HEK293 (cell line): ENCODE data around the gene KANSL1.

ENCODE experiments used
- CTCF ChIA-PET: fragments of 350-600 bp; formaldehyde crosslinking; extraction: SDS; loops from one replicate; lab custom pipeline; 2021; ENCODE audit warnings: antibody characterized with exemption; lab: Yijun Ruan, JAX
- POLR2A ChIA-PET: fragments of 300-600 bp; formaldehyde crosslinking; extraction: SDS; loops from one replicate; lab custom pipeline; 2020; ENCODE audit warnings: antibody characterized with exemption, inconsistent platforms; lab: Yijun Ruan, JAX
- H3K27ac ChIP-seq: fragments of 200-500 bp; sonication (Bioruptor generic); 2 replicates; pipeline ENCODE4 v1.5.1; 2014; ENCODE audit warnings: low read depth, low read length, control low read depth, inconsistent platforms; ENCODE audit errors: extremely low read depth
- H3K36me3 ChIP-seq, 2 experiments: fragments of 200-500 bp in 1 of 2; sonication (Bioruptor generic) in 1 of 2; 1 replicate in 1 of 2; 2 replicates in 1 of 2; pipeline ENCODE4 v1.5.1; 2014 to 2017; ENCODE audit warnings: inconsistent platforms in 2 of 2, low read length in 2 of 2; ENCODE audit not compliant: control insufficient read depth in 2 of 2, insufficient read depth in 1 of 2
- H3K4me1 ChIP-seq: fragments of 200-500 bp; sonication (Bioruptor generic); 2 replicates; pipeline ENCODE4 v1.5.1; 2014; ENCODE audit warnings: mild to moderate bottlenecking, low read length, inconsistent platforms; ENCODE audit not compliant: control insufficient read depth, insufficient read depth
- H3K4me3 ChIP-seq: 2 replicates; pipeline ENCODE4 v1.5.1; 2011; ENCODE audit warnings: low read depth, mild to moderate bottlenecking, control low read depth, low read length, moderate library complexity
- H3K9me3 ChIP-seq: fragments of 200-500 bp; sonication (Bioruptor generic); 2 replicates; pipeline ENCODE4 v1.5.1; 2014; ENCODE audit warnings: low read depth, low read length, inconsistent platforms; ENCODE audit not compliant: control insufficient read depth, insufficient read depth
- ELK4 ChIP-seq: IDR thresholded peaks from 2 replicates; pipeline ENCODE4 v1.6.1; 2011; ENCODE audit warnings: mild to moderate bottlenecking, low read depth, low read length, borderline replicate concordance
- KLF10 ChIP-seq: fragments of 450-650 bp; IDR thresholded peaks from 2 replicates; pipeline ENCODE4 v1.5.1; 2018; ENCODE audit warnings: missing biosample characterization, mild to moderate bottlenecking, missing genetic modification characterization
- KLF17 ChIP-seq: fragments of 450-650 bp; formaldehyde crosslinking; IDR thresholded peaks from 2 replicates; pipeline ENCODE4 v1.5.1; 2016; ENCODE audit warnings: missing biosample characterization, missing genetic modification characterization
- OSR2 ChIP-seq: fragments of 450-650 bp; formaldehyde crosslinking; IDR thresholded peaks from 2 replicates; pipeline ENCODE4 v1.5.1; 2016; ENCODE audit warnings: missing biosample characterization, missing genetic modification characterization
- SETDB1 ChIP-seq: IDR thresholded peaks from one replicate; pipeline ENCODE4 v1.6.1; 2017; ENCODE audit warnings: mild to moderate bottlenecking, low read length, moderate library complexity, mixed read lengths; ENCODE audit not compliant: insufficient read length
- WT1 ChIP-seq: fragments of 450-650 bp; formaldehyde crosslinking; IDR thresholded peaks from 2 replicates; pipeline ENCODE4 v1.5.1; 2016; ENCODE audit warnings: missing biosample characterization, missing genetic modification characterization
- YY2 ChIP-seq: fragments of 450-650 bp; formaldehyde crosslinking; IDR thresholded peaks from 2 replicates; pipeline ENCODE4 v1.5.1; 2016; ENCODE audit warnings: missing biosample characterization, missing genetic modification characterization
- ZBTB11 ChIP-seq: fragments of 450-650 bp; formaldehyde crosslinking; conservative IDR thresholded peaks from 2 replicates; pipeline ENCODE4 v1.5.1; 2016; ENCODE audit warnings: low read depth, missing biosample characterization, missing genetic modification characterization
- ZFHX2 ChIP-seq: fragments of 450-650 bp; formaldehyde crosslinking; conservative IDR thresholded peaks from 2 replicates; pipeline ENCODE4 v1.5.1; 2016; ENCODE audit warnings: missing biosample characterization, missing genetic modification characterization
- ZNF138 ChIP-seq: fragments of 450-650 bp; formaldehyde crosslinking; IDR thresholded peaks from 2 replicates; pipeline ENCODE4 v1.5.1; 2016; ENCODE audit warnings: missing biosample characterization, missing genetic modification characterization, borderline replicate concordance
- ZNF140 ChIP-seq: fragments of 450-650 bp; formaldehyde crosslinking; IDR thresholded peaks from 2 replicates; pipeline ENCODE4 v1.5.1; 2016; ENCODE audit warnings: missing biosample characterization, missing genetic modification characterization
- ZNF174 ChIP-seq: fragments of 450-650 bp; formaldehyde crosslinking; IDR thresholded peaks from 2 replicates; pipeline ENCODE4 v1.5.0; 2017; ENCODE audit warnings: missing biosample characterization, mild to moderate bottlenecking, missing genetic modification characterization
- ZNF175 ChIP-seq: fragments of 450-650 bp; formaldehyde crosslinking; IDR thresholded peaks from 2 replicates; pipeline ENCODE4 v1.5.1; 2016; ENCODE audit warnings: missing biosample characterization, missing genetic modification characterization
- ZNF184 ChIP-seq: fragments of 450-650 bp; IDR thresholded peaks from 2 replicates; pipeline ENCODE4 v1.5.1; 2018; ENCODE audit warnings: missing biosample characterization, mild to moderate bottlenecking, missing genetic modification characterization
- ZNF302 ChIP-seq: fragments of 450-650 bp; formaldehyde crosslinking; IDR thresholded peaks from 2 replicates; pipeline ENCODE4 v1.5.1; 2016; ENCODE audit warnings: missing biosample characterization, missing genetic modification characterization, low read depth
- ZNF335 ChIP-seq: fragments of 450-650 bp; formaldehyde crosslinking; conservative IDR thresholded peaks from 2 replicates; pipeline ENCODE4 v1.5.1; 2016; ENCODE audit warnings: missing biosample characterization, missing genetic modification characterization
- ZNF341 ChIP-seq: fragments of 450-650 bp; formaldehyde crosslinking; IDR thresholded peaks from 2 replicates; pipeline ENCODE4; 2016; ENCODE audit warnings: low read depth, missing biosample characterization, missing genetic modification characterization
- ZNF423 ChIP-seq: fragments of 450-650 bp; formaldehyde crosslinking; IDR thresholded peaks from 2 replicates; pipeline ENCODE4 v1.5.1; 2016; ENCODE audit warnings: missing biosample characterization, missing genetic modification characterization
- ZNF426 ChIP-seq: fragments of 450-650 bp; formaldehyde crosslinking; IDR thresholded peaks from 2 replicates; pipeline ENCODE4 v1.5.1; 2017; ENCODE audit warnings: missing biosample characterization, missing genetic modification characterization, mild to moderate bottlenecking, inconsistent platforms, moderate library complexity
- ZNF558 ChIP-seq: fragments of 450-650 bp; formaldehyde crosslinking; IDR thresholded peaks from 2 replicates; pipeline ENCODE4 v1.5.1; 2016; ENCODE audit warnings: missing biosample characterization, missing genetic modification characterization
- ZNF621 ChIP-seq: fragments of 450-650 bp; formaldehyde crosslinking; IDR thresholded peaks from 2 replicates; pipeline ENCODE4 v1.5.1; 2017; ENCODE audit warnings: missing biosample characterization, missing genetic modification characterization
- ZNF645 ChIP-seq: fragments of 450-650 bp; formaldehyde crosslinking; IDR thresholded peaks from 2 replicates; pipeline ENCODE4; 2016; ENCODE audit warnings: missing biosample characterization, missing genetic modification characterization
- ZNF658 ChIP-seq: fragments of 450-650 bp; formaldehyde crosslinking; IDR thresholded peaks from 2 replicates; pipeline ENCODE4; 2016; ENCODE audit warnings: missing biosample characterization, missing genetic modification characterization
- ZNF776 ChIP-seq: fragments of 450-650 bp; formaldehyde crosslinking; IDR thresholded peaks from 2 replicates; pipeline ENCODE4 v1.5.0; 2017; ENCODE audit warnings: missing biosample characterization, missing genetic modification characterization, borderline replicate concordance
- ZNF777 ChIP-seq: fragments of 450-650 bp; formaldehyde crosslinking; IDR thresholded peaks from 2 replicates; pipeline ENCODE4 v1.5.1; 2017; ENCODE audit warnings: missing biosample characterization, missing genetic modification characterization, borderline replicate concordance
- ZNF791 ChIP-seq: fragments of 450-650 bp; formaldehyde crosslinking; IDR thresholded peaks from 2 replicates; pipeline ENCODE4 v1.5.1; 2016; ENCODE audit warnings: missing biosample characterization, missing genetic modification characterization

Gene KANSL1

DNA sequence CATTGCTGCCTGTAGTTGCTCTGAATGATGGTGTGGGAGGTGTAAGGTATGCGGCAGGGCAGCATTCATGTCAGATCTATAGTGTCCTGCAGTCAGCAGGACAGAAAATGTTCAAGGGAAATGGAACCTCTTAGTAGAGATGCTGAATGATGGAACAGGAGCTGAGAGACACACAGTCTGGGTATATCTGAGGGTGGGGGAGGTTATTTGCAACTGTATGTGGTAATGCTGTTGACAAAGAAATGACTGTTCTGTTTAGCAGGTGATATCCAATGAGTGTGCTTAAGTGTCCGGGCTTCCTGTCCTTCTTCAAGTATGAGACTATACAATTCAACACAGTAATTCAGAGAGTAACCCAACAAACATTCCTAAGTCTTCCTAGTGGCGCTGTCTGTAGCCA lies 147.6 kb downstream of the KANSL1 start:
- Histone ChIP-seq H3K4me3 (no peak overlapping the region), H3K4me1 (peaks cover 7% of the 10 kb centered on the region; the same call in 1 of the 2 replicates), H3K9me3 (no peaks in the 10 kb centered on the region), H3K36me3 (peaks cover 57 to 87% of the 10 kb centered on the region in 2 experiments), H3K27ac (no peak overlapping the region)
- no peak for TF ChIP-seq KLF17 (tag by site-specific recombination)
- 0 out of 2 replicates have a peak, but pooled peaks have one; percentile 22 for TF ChIP-seq ZFHX2 (tag by site-specific recombination)
- CTCF ChIA-PET: interaction anchor here (0.9 to 6.0 kb wide), 13 partner anchors 13 to 170 kb away, joined by 3 to 64 read pairs (median 6); partner anchors contain the start of gene KANSL1
- POLR2A ChIA-PET: no interaction called here

DNA sequence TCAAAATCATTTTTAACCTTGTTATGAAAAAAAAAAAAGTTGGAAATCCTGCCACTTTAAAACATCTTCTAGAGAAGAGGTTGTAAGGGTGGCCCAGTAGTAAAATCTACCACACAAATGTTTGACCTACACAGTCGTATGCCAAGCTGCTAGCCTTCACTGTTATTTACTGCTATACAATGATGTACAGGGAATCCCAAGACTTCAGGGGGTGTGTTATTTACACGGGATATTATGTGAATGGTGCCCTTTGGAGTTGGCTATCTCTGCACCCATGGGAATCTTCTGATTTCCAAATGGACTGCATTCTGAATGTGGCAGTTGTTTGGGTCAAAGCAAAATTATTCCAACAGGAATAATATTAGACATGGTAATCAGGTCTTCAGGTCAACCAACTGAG lies 148.2 kb downstream of the KANSL1 start:
- Histone ChIP-seq H3K9me3 (no peaks in the 10 kb centered on the region), H3K4me3 (no peak overlapping the region), H3K36me3 (peaks cover 59 to 87% of the 10 kb centered on the region in 2 experiments), H3K4me1 (peaks cover 7% of the 10 kb centered on the region; the same call in 1 of the 2 replicates), H3K27ac (no peak overlapping the region)
- no peak for TF ChIP-seq ZNF341 (tag by site-specific recombination)
- no peak for TF ChIP-seq OSR2
- no peak for TF ChIP-seq ZNF302 (tag by site-specific recombination)
- no peak for TF ChIP-seq ZNF645
- TF ChIP-seq KLF10 (tag by site-specific recombination): no peak
- TF ChIP-seq ZNF558 (tag by site-specific recombination): no peak
- no peak for TF ChIP-seq ZNF791 (tag by site-specific recombination)
- no peak for TF ChIP-seq ZNF335
- TF ChIP-seq ZNF776: no peak
- TF ChIP-seq ZBTB11 (tag by site-specific recombination): no peak
- ChIA-PET CTCF (interaction anchor here (0.6 to 6.0 kb wide), 44 partner anchors 9 to 460 kb away, joined by 3 to 64 read pairs (median 4); partner anchors contain the start of gene KANSL1), POLR2A (interaction anchor here (1.1 to 1.4 kb wide), 2 partner anchors 10 to 148 kb away, joined by 4 to 9 read pairs; partner anchors contain the start of gene KANSL1)

DNA sequence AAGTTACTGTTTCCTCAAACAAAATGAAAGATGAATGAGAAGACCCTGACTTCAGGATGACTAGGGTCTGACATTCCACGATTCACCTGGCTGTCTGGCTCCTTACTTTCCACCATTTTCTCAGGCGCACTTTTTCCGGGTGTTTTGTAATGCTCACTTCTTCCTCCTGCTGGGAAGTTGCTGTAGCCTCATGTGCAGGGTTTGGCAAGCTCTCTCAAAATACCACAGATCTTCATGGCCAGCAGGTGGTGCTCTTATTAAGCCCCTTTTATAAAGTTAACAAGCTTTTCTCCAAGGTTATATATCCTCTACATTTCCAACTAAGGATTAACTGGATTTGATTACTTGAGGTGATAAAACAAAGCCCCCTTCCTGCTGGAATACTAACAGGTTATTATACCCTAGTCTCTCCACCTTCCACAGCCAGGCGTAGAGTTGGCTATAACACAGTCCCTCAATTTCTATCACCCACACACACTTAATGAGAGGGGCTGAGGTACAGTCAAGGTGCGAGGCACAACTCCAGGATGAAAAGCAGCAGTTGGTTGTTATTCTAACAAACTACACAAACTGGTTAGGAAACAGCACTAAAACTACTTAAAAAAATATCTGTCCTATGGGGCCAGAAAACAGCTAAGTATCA lies 148.8 kb downstream of the KANSL1 start:
- ChIA-PET CTCF (interaction anchor here (0.5 to 6.0 kb wide), 52 partner anchors 10 to 1500 kb away, joined by 3 to 64 read pairs (median 4); partner anchors contain the start of gene KANSL1), POLR2A (interaction anchor here (1.1 to 1.4 kb wide), 2 partner anchors 11 to 149 kb away, joined by 4 to 9 read pairs; partner anchors contain the start of gene KANSL1)
- H3K36me3 ChIP-seq: peaks cover 59 to 87% of the 10 kb centered on the region in 2 experiments
- TF ChIP-seq ELK4 (no peak), ZNF140 (no peak), YY2 (tag by site-specific recombination) (no peak), ZNF423 (tag by site-specific recombination) (no peak), ZNF174 (tag by site-specific recombination) (no peak), ZNF426 (tag by site-specific recombination) (no peak), ZNF138 (no peak), WT1 (tag by site-specific recombination) (no peak), ZNF777 (tag by site-specific recombination) (no peak), ZNF658 (tag by site-specific recombination) (no peak), SETDB1 (no peak), ZNF184 (tag by site-specific recombination) (no peak), ZNF621 (tag by site-specific recombination) (no peak), ZNF175 (tag by site-specific recombination) (no peak)

More for the DNA sequence above, 148.8 kb downstream of the KANSL1 start:
- Histone ChIP-seq H3K9me3 (no peaks in the 10 kb centered on the region), H3K27ac (no peak overlapping the region), H3K4me1 (peaks cover 7% of the 10 kb centered on the region; the same call in 1 of the 2 replicates), H3K4me3 (no peak overlapping the region)
